Cerebellar nuclear complex (tissue), 1 donor: ENCODE data around the gene UMAD1.

Experiments used
- DNase-seq, 2 experiments: peaks; one replicate each; lab custom pipeline; 2025; lab: John Stamatoyannopoulos, UW

Gene UMAD1

DNA sequence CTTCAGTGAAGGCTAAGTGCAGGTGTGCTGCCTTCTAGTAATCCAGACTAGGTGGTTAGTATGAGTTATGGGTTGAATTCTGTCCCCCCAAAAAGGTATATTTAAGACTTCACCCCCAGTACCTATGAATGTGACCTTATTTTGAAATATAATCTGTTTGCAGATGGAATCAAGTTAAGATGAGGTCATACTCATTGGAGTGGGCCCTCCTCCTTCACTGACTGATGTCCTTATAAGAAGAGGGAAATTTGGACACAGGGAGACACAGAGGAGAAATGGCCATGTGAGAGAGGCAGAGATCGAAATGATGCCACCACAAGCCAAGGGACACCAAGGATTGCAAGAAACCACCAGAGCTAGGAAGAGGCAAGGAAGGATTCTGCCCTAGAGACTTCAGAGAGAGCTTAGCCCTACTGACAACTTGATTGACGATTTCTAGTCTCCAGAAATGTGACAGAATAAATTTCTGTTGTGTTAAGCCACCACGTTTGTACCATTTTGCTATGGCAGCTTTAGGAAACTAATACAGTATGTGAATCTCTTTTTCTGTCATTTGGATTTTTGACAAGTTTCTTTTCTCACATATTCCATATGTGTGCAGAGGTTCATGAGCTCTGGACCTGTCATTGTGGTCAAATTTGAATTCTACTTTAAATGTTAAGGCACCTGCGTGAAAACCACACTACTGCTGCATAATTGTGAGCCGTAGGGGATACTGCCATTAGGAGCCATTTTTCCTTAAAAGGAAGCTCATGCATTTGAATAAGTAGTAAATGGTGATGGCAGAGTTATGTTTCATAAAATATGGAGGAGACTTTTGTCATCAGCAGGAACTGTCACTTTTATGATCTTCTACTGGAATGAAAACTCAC lies 80.4 kb downstream of the UMAD1 start:
- DNase-seq, result no peak

- DNase-seq, result no peak
Observed at GRCh38 chr7:7731732-7732131, 91.2 kb downstream of the UMAD1 start.

- no peak for DNase-seq
Observed at GRCh38 chr7:7732621-7733281, 92.2 kb downstream of the UMAD1 start.

DNA sequence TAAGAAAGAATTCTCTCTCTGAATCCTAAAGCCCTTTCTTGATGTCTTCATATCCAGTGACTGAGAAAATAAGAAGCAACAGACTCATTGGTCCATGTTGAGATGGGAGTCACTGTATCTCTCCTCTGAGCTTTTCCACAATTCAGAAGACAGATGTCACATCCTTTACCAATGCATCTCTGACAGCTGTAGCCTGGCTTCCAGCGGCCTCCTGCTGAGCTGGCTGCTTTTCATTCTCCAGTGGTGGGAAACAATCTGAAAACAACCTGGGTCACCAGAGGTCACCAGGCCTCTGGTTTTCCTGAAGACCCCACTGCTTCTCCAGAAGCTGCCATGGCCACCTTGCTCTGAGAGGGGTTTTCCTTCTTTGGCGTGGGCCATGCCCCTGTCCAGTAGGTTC lies 96.1 kb downstream of the UMAD1 start:
- DNase-seq, result no peak

DNA sequence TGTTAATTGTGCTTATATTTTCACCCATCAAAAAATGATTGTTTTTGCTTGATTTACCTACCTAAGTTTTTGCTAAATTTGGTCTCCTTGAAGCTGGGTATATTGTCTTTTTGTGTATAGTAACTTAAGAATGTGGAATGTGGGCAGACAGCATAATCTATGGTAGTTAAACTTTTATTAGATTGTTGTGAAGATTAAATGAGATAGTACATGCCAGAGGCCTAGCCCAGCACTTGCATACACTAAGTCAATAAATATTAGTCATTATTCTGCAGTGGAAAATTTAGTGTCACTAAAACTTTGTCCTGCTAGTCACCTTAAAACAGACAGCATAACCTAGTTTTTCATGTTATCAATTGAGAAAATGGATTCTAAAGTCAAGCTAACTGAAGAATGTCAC lies 97.1 kb downstream of the UMAD1 start:
- DNase-seq, result no peak

DNA sequence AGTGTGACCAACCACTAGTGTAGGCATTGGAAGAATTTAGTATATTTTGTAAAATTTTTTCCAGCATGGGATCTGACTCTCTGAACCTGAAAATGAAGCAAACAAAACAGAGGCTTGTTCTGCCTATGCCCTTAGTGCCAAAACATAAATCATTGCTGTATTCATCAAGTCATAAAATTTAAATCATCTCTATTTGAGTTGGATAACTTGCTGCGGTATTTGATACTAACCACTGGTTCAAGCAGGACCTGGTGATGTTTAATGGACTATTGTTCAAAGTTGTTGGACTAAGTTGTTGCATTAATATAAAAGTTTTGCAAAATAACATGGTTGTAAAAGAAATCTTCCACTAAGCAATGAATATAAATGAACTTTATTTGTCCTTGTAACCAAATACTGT lies 97.6 kb downstream of the UMAD1 start:
- no peak for DNase-seq

GRCh38 chr7:7738622-7739021 lies 98.1 kb downstream of the UMAD1 start:
- DNase-seq, result no peak

DNA sequence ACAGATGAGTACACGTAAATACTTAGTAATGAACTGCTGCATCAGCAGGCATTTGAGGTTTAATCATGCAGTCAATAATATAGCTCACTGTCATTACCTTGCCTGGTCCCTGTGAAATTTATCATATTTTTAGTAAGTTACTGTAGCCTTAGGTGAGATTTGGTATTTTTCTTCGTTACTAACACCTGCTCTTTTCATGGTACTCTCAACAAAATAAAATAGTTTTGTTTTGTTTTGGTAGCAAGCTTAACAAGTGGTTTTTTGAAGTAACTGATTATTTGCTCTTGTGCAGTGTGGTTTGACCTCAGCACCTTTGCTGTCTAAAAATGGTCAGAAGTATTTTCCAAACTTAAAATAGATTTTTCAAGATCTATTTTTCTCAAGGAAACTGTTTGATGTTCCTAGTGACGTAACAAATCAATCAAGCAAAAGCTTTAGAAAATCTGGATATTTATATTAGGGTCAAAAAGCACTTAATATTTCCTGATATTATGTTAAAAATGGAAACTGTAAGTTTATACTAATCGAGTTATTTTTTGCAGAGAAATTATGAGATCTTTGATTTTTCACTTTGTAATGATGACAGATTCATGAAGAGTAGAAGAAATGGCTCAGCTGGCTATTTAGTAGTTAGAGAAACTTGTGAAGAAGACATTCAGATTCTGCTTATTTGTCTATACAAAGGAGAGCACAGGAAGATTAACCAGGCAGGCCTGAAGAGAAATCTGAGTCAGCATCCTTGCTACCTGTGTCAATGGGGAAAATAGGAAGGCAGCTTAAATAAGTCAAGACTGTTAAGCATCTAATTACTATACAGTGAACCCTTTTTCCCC lies 98.9 kb downstream of the UMAD1 start:
- DNase-seq, result no peak

DNA sequence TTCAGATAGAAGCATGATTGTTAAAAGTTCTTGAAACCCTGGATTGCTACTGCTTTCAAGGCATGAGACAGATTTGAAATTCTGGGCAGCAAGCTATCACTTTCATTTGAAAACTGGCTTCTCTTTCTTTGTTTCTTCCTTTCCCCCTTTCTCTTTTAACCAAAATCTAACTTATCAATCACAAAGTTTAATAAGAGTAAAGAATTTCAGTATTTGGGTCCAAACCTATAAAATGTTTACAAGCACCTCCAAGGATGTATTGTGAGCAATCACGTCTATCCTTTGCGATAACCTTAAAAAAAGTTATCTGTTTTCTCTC lies 99.4 kb downstream of the UMAD1 start:
- DNase-seq, result no peak

GRCh38 chr7:7742223-7742622 lies 101.7 kb downstream of the UMAD1 start:
- DNase-seq, result no peak

GRCh38 chr7:7745258-7745657 lies 104.7 kb downstream of the UMAD1 start:
- DNase-seq, result no peak

DNA sequence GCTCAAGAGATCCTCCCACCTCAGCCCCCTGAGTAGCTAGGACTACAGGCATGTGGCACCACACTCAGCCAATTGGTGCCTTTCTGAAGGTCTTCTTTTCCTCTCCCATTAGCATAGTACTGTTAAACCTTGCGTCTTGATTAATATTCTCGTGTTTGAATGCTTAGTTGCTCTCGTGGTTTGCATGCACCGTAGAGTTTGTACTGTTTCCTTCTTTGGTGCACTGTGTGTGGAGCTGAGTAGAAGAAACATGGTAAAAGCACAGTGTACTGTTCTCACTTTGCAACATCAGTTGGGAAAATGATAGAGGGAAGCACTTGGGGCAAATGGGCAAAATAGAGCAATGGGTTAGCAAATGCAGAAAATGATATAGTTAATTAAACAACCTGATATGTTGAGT lies 105.4 kb downstream of the UMAD1 start:
- no peak for DNase-seq

GRCh38 chr7:7746458-7746857 lies 105.9 kb downstream of the UMAD1 start:
- no peak for DNase-seq

DNA sequence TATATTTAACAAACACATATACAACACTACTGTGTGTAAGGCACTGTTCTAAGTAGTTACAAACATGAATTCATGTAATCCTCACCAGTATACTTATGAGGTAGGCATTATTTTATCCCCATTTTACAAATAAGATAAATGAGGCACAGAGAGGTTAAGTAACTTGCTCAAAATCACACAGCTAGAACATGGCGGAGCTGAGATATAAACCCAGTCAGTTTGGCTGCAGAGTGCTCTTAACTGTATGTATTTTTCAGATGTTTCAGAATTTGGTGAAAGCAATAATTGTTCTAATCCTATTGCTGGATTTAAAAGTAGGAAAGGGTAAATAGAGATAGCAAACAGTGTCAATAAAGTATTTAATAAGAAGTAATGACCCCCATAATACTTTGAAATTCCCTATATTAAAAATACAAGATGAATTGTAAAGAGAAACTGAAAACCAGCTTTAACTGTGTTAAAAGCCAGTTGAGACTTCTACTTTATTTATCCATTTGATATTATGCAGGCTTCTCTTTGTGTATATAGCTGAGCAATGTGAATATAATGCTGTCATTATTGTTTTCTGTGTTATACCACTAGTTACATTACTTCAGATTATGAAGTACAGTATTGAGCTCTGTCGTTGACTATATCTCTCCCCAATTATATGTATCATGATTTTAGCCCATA lies 110.2 kb downstream of the UMAD1 start:
- no peak for DNase-seq

DNA sequence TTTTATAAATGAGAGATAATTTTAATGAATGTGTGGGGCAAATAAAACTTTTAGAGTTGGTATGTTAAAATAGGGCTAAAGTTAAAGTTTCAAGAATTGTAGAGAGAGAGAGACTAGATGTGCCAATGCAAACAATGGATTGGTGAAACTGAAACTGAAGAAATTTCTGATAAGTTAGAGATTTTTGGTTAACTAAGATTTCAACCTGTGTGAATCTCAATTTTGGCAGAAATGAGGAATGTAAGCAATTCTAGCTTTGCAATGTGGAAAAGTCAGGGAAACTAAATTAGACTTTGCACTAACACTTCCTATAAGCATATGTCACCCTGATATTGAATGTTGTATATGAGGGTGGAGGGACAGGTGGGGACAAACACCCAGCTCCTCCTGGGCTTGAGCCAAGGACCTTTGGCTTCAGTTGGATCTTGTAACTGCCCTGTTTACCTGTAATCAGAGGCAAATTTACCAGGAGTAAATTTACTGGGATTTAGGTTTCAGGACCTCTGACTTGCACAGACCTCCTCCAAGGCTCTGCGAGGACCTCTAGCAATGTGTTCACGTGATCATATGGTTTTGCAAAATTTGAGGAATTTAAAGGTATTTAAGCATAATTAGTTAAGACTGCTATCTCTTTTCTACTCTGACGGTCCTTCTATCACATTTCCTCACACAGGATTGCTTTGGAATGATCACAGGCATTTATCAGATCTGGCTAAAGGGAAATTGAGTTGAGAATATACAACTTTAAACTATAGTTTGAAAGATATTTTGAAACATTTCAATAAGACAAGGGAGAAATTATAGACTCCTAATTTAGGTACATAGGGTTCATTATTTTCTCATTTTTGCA lies 110.9 kb downstream of the UMAD1 start:
- no peak for DNase-seq

DNA sequence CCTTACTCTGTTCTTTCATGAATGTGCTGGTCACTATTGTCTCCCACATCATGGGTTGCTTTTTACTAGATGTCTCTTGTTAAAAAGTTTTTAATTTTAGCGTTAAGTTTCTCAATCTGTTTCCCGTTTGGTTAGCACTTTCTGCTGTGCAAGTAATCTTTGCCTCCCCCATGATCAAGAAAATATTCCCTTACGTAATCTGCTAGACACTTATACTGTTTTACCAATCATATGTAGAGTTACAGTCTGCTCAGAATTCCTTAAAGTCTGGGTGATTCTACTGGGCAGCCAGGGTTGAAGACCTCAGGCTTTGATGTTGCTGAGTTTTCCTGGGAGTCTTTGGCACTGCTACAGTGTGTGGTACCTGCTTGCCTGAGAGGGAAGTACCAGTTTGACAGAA lies 116.0 kb downstream of the UMAD1 start:
- no peak for DNase-seq

GRCh38 chr7:7757576-7757975 lies 117.0 kb downstream of the UMAD1 start:
- no peak for DNase-seq

GRCh38 chr7:7761340-7761973 lies 120.9 kb downstream of the UMAD1 start:
- DNase-seq, result no peak

DNA sequence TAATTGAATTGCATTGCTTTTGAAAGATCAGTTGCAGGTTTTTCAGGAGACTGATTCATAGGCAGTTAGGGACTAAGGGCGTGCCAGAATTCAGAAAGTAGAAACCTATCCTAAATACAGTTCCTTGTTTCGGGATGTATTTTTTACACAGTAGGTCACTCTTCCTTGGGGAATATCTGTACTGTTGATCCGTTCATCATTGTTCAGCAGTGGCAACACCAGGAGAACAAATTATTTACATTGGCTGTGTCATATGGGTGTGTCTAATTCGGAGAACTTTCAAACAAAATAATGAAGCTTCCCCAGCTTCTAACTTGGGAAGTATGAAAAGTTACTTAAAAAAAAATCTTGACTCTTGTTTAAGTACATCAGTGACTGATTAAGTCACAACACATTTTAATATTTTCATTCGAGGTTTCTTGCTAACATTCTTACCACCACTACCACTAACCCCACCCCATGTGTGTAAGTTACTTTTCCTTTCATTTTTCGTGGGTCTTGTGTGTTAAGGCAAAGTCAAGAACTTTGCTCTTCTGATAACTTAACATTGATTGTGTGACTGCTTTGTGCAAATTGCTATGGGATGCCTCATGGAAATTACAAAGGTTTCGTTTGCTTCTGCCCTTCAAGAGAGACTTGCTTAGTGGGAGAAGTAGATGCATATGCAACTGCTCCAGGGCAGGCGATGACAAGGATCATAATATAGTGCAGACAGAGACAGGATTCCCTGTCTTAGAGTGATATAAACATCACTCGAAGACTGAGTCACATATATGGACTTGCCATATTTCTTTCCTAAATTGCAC lies 121.6 kb downstream of the UMAD1 start:
- DNase-seq, result no peak
